MCF 10A (cell line): ENCODE measurements around the gene CACNA1C. TPM values are rescaled to one million over a fixed set of nuclear protein-coding genes. Genes with fewer than 3 reads are reported as not detected.

Experiments
- BruUV-seq: library from RNA; stranded (reverse); fragments of 400-500 nt; replicated peaks from 2 replicates; lab custom pipeline; 2021; lab: Mats Ljungman, UMichigan
- CTCF ChIA-PET: fragments of 300-600 bp; sonication (Branson Sonifier 250); formaldehyde crosslinking; extraction: SDS; loops from one replicate; lab custom pipeline; 2021; ENCODE audit warnings: antibody characterized with exemption, inconsistent platforms; lab: Yijun Ruan, JAX
- POLR2A ChIA-PET: fragments of 300-600, 350-650 bp; sonication (Branson Sonifier 250); formaldehyde crosslinking; extraction: SDS; loops from one replicate; lab custom pipeline; 2020; ENCODE audit warnings: antibody characterized with exemption, inconsistent platforms; lab: Yijun Ruan, JAX
- DNase-seq: peaks from one replicate; pipeline ENCODE4 v3.0.0-alpha.2; 2018; ENCODE audit not compliant: unreplicated experiment
- H3K27ac Mint-ChIP-seq: one replicate; pipeline ENCODE4 v1.8.0; 2022; ENCODE audit warnings: mild to moderate bottlenecking, low read depth, mixed read lengths; ENCODE audit not compliant: unreplicated experiment
- H3K27me3 Mint-ChIP-seq: one replicate; pipeline ENCODE4 v1.8.0; 2022; ENCODE audit warnings: mixed read lengths; ENCODE audit not compliant: insufficient read depth, unreplicated experiment
- H3K36me3 Mint-ChIP-seq: one replicate; pipeline ENCODE4 v1.8.0; 2022; ENCODE audit warnings: mild to moderate bottlenecking, moderate library complexity, mixed read lengths; ENCODE audit not compliant: insufficient read depth, unreplicated experiment
- H3K4me1 Mint-ChIP-seq: one replicate; pipeline ENCODE4 v1.8.0; 2022; ENCODE audit warnings: mixed read lengths; ENCODE audit not compliant: insufficient read depth, unreplicated experiment
- H3K4me3 Mint-ChIP-seq: one replicate; pipeline ENCODE4 v1.8.0; 2022; ENCODE audit warnings: mild to moderate bottlenecking, moderate library complexity, mixed read lengths; ENCODE audit not compliant: unreplicated experiment
- H3K9me3 Mint-ChIP-seq: one replicate; pipeline ENCODE4 v1.8.0; 2022; ENCODE audit warnings: mixed read lengths; ENCODE audit not compliant: unreplicated experiment
- intact Hi-C: fragments of 100-400 bp; cut with micrococcal nuclease; formaldehyde crosslinking; loops from 2 replicates; pipeline ENCODE4 v1.14.1; 2022
- total RNA-seq: library from RNA; stranded (reverse); gene quantifications from 2 replicates; pipeline ENCODE4 v1.2.3, GENCODE V29; 2022
- TF ChIP-seq, protein P1 (sequence below): fragments of 200-600 bp; IDR thresholded peaks from one replicate; pipeline ENCODE4 v1.8.0; 2022; ENCODE audit warnings: antibody characterized with exemption, mild to moderate bottlenecking; ENCODE audit not compliant: unreplicated experiment

CACNA1C gene
- total RNA-seq, 1 experiment from 2014 or later = not detected

DNA sequence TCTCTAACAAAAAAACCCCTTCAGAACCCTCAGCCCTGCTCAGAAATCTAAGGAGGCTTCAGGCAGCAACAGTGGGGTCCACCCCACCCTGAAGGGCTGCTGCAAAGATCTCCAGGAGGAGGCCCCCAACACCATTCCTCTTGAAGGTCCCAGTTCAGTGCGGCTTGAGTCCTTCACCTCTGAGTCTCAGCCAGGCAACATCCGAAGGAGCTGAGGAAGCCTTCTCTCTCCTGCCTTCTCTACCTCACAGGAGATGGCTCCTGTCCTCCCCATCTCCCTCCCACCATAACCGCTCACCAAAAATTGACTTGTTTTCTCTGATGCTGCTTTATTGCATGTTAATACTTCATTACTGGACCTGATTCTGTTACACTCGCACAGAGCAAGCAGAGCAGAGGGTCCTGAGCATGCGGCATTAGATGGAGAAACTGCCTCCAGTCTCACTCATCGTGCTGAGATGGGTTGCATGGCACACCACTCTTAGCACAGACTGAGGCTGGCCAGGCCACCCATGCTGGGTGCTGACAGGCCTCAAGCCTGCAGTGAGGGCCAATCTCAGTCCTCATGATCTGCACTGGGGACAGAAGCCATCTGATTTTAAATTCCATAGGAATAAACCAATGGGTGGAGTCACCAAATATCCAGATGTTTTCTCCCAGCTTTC lies 224.8 kb downstream of the CACNA1C start:
- Mint-ChIP-seq H3K27ac (no peak overlapping the region), H3K4me1 (no peaks in the 10 kb centered on the region), H3K36me3 (no peaks in the 10 kb centered on the region), H3K27me3 (no peaks in the 10 kb centered on the region), H3K9me3 (no peaks in the 10 kb centered on the region), H3K4me3 (no peak overlapping the region)
- no peak for DNase-seq
- ChIA-PET POLR2A (interaction anchor here (1.4 kb wide), 1 partner anchor 8 kb away, joined by 4 read pairs; no protein-coding TSS in a partner anchor), CTCF (interaction anchor here (0.5 to 1.5 kb wide), 7 partner anchors 9 to 243 kb away, joined by 3 to 9 read pairs (median 3); no protein-coding TSS in a partner anchor)
- intact Hi-C loops = no loop called here
- no TSS peak for BruUV-seq
- TF ChIP-seq, protein P1, sequence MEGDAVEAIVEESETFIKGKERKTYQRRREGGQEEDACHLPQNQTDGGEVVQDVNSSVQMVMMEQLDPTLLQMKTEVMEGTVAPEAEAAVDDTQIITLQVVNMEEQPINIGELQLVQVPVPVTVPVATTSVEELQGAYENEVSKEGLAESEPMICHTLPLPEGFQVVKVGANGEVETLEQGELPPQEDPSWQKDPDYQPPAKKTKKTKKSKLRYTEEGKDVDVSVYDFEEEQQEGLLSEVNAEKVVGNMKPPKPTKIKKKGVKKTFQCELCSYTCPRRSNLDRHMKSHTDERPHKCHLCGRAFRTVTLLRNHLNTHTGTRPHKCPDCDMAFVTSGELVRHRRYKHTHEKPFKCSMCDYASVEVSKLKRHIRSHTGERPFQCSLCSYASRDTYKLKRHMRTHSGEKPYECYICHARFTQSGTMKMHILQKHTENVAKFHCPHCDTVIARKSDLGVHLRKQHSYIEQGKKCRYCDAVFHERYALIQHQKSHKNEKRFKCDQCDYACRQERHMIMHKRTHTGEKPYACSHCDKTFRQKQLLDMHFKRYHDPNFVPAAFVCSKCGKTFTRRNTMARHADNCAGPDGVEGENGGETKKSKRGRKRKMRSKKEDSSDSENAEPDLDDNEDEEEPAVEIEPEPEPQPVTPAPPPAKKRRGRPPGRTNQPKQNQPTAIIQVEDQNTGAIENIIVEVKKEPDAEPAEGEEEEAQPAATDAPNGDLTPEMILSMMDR = no peak

DNA sequence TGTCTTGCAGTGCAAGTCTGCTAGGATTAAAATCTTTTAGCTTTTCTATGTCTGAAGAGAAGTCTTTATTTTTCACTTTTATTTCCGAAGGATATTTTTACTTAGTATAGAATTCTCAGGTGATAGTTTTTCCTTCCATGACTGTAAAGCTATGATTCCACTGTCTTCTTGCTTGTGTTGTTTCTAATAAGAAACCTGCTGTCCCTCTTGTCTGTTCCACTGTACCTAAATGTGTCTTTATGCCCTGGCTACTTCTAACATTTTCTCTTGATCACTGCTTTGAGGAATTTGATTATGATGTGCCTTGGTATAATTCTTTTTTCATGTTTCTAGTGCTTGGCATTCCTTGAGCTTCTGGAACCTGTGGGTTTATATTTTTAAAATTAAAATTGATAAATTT lies 228.7 kb downstream of the CACNA1C start:
- H3K9me3 Mint-ChIP-seq = no peaks in the 10 kb centered on the region
- no TSS peak for BruUV-seq
- no peaks in the 10 kb centered on the region for H3K36me3 Mint-ChIP-seq
- TF ChIP-seq, protein P1 = no peak
- H3K4me3 Mint-ChIP-seq = no peak overlapping the region
- ChIA-PET POLR2A (no interaction called here), CTCF (interaction anchor here (0.5 to 2.1 kb wide), 8 partner anchors 10 to 1165 kb away, joined by 3 to 12 read pairs (median 4); no protein-coding TSS in a partner anchor)
- no peak for DNase-seq
- H3K4me1 Mint-ChIP-seq = no peaks in the 10 kb centered on the region
- no peak overlapping the region for H3K27ac Mint-ChIP-seq
- intact Hi-C loops = loop anchor here (5.0 kb wide), 1 partner anchor 484 kb away; no protein-coding TSS in a partner anchor
- H3K27me3 Mint-ChIP-seq = no peaks in the 10 kb centered on the region

DNA sequence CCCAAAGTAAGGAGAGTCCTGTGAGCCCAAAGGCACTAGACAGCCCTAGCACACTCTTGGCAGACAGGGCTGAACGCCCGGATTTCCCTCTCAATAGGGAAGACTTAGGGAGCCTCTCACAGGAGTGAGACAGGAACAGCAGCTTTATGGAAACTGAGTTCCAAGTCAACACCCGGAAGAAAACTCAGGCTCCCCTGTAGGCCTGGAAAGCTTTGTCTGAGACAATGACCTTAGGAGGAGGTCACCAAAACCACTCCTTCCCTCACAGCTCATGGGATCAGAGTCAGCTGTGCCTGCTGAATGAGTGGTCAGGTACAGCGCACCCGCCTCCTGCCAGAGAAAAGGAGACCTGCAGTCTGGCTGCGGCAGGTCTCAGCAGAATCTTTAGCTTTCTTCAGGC lies 229.5 kb downstream of the CACNA1C start:
- no peak for DNase-seq
- H3K4me1 Mint-ChIP-seq = no peaks in the 10 kb centered on the region
- ChIA-PET POLR2A (no interaction called here), CTCF (interaction anchor here (0.6 to 2.1 kb wide), 10 partner anchors 9 to 611 kb away, joined by 3 to 12 read pairs (median 4); no protein-coding TSS in a partner anchor)
- BruUV-seq = no TSS peak
- intact Hi-C loops = loop anchor here (5.0 kb wide), 1 partner anchor 485 kb away; no protein-coding TSS in a partner anchor
- no peaks in the 10 kb centered on the region for H3K36me3 Mint-ChIP-seq
- no peak overlapping the region for H3K27ac Mint-ChIP-seq
- TF ChIP-seq, protein P1 = no peak
- H3K4me3 Mint-ChIP-seq = no peak overlapping the region
- H3K9me3 Mint-ChIP-seq = no peaks in the 10 kb centered on the region
- no peaks in the 10 kb centered on the region for H3K27me3 Mint-ChIP-seq

DNA sequence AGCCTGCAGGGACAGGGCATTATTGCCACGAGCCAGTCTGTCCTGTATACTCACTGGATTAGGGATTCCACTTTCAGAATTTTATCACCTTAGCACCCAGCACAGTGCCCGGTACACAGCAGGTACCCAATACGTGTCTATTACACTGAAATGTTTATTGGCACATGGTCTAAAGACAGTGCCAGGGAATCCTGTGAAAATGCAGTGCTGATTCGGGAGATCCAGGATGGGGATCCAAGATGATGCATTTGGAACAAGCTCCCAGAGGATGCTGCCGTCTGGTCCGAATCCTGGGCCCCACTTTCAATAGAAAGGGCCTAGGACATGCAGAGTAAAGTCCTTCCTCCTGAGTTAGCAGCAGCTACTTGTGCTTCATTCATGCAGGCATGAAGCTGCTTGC lies 230.7 kb downstream of the CACNA1C start:
- H3K27ac Mint-ChIP-seq = no peak overlapping the region
- intact Hi-C loops = loop anchor here (5.0 kb wide), 1 partner anchor 486 kb away; no protein-coding TSS in a partner anchor
- CTCF ChIA-PET = interaction anchor here (0.6 to 2.4 kb wide), 9 partner anchors 13 to 630 kb away, joined by 3 to 13 read pairs (median 3); no protein-coding TSS in a partner anchor

More for the DNA sequence above, 230.7 kb downstream of the CACNA1C start:
- H3K36me3 Mint-ChIP-seq = no peaks in the 10 kb centered on the region
- no peaks in the 10 kb centered on the region for H3K9me3 Mint-ChIP-seq
- TF ChIP-seq, protein P1 = no peak
- H3K27me3 Mint-ChIP-seq = no peaks in the 10 kb centered on the region
- no peak for DNase-seq
- POLR2A ChIA-PET = interaction anchor here (0.6 to 1.0 kb wide), 3 partner anchors 10 to 223 kb away, joined by 3 read pairs; no protein-coding TSS in a partner anchor
- BruUV-seq = no TSS peak
- no peak overlapping the region for H3K4me3 Mint-ChIP-seq
- no peaks in the 10 kb centered on the region for H3K4me1 Mint-ChIP-seq
